Parathyroid adenoma (tissue), 2 donors: ENCODE measurements around the gene TMEM190.

Source experiments
- H2AFZ ChIP-seq: fragments of 300-600 bp; sonication (generic); one replicate; pipeline ENCODE4 v1.7.0; 2017; ENCODE audit warnings: antibody characterized with exemption, mild to moderate bottlenecking
- H3K27ac ChIP-seq: fragments of 300-600 bp; sonication (generic); one replicate; pipeline ENCODE4 v1.7.0; 2017
- H3K27me3 ChIP-seq: fragments of 300-600 bp; sonication (generic); one replicate; pipeline ENCODE4 v1.7.0; 2017; ENCODE audit warnings: low read length; ENCODE audit not compliant: control insufficient read depth, insufficient read depth
- H3K36me3 ChIP-seq: fragments of 300-600 bp; sonication (generic); one replicate; pipeline ENCODE4 v1.7.0; 2017; ENCODE audit warnings: low read length; ENCODE audit not compliant: control insufficient read depth, insufficient read depth
- H3K4me1 ChIP-seq: fragments of 300-600 bp; sonication (generic); one replicate; pipeline ENCODE4 v1.7.0; 2017; ENCODE audit warnings: control low read depth
- H3K4me2 ChIP-seq: fragments of 300-600 bp; sonication (generic); one replicate; pipeline ENCODE4 v1.7.0; 2017; ENCODE audit warnings: low read length
- H3K4me3 ChIP-seq: fragments of 300-600 bp; sonication (generic); one replicate; pipeline ENCODE4 v1.7.0; 2017; ENCODE audit warnings: low read depth, low read length
- H3K79me2 ChIP-seq: fragments of 300-600 bp; sonication (generic); one replicate; pipeline ENCODE4 v1.7.0; 2017; ENCODE audit warnings: control low read depth
- H3K9ac ChIP-seq: fragments of 300-600 bp; sonication (generic); one replicate; pipeline ENCODE4 v1.7.0; 2017; ENCODE audit warnings: mild to moderate bottlenecking
- H3K9me3 ChIP-seq: fragments of 300-600 bp; sonication (generic); one replicate; pipeline ENCODE4 v1.7.0; 2017; ENCODE audit warnings: low read length; ENCODE audit not compliant: control insufficient read depth
- TF ChIP-seq, protein P1 (sequence below): fragments of 300-600 bp; sonication (generic); IDR thresholded peaks from one replicate; pipeline ENCODE4 v1.7.0; 2017; ENCODE audit warnings: antibody characterized with exemption, mild to moderate bottlenecking
- donor health status: primary hyperparathyroidism.

TMEM190 gene

DNA sequence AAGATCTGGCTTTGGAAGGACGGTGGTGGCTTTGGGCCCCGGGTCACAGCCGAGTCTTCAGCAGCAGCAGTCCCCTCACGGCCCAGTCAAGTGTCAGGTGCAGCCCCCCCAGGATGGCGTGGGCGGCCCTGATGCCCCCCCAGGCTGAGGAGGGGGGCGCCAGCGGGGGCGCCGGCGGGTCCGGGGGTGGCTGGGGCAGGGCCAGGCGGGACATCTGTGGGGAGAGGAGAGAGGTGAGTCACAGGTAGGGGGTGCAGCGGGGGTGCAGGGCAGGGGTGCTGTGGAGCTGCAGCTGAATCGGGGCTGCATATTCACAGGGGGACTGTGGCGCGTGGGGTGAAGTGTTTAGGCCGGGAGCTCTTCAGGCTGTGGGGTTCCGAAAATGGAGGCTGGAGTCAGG is 10.7 kb upstream of the TMEM190 start:
- H3K4me3 ChIP-seq = no peak overlapping the region
- no peaks in the 10 kb centered on the region for H3K79me2 ChIP-seq
- TF ChIP-seq, protein P1, sequence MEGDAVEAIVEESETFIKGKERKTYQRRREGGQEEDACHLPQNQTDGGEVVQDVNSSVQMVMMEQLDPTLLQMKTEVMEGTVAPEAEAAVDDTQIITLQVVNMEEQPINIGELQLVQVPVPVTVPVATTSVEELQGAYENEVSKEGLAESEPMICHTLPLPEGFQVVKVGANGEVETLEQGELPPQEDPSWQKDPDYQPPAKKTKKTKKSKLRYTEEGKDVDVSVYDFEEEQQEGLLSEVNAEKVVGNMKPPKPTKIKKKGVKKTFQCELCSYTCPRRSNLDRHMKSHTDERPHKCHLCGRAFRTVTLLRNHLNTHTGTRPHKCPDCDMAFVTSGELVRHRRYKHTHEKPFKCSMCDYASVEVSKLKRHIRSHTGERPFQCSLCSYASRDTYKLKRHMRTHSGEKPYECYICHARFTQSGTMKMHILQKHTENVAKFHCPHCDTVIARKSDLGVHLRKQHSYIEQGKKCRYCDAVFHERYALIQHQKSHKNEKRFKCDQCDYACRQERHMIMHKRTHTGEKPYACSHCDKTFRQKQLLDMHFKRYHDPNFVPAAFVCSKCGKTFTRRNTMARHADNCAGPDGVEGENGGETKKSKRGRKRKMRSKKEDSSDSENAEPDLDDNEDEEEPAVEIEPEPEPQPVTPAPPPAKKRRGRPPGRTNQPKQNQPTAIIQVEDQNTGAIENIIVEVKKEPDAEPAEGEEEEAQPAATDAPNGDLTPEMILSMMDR = no peak
- H3K9me3 ChIP-seq = no peaks in the 10 kb centered on the region
- no peak overlapping the region for H3K27ac ChIP-seq
- no peak overlapping the region for H2AFZ ChIP-seq
- H3K9ac ChIP-seq = no peak overlapping the region
- H3K4me2 ChIP-seq = no peak overlapping the region
- H3K36me3 ChIP-seq = no peaks in the 10 kb centered on the region
- peaks cover 9% of the 10 kb centered on the region for H3K27me3 ChIP-seq
- no peaks in the 10 kb centered on the region for H3K4me1 ChIP-seq

GRCh38 chr19:55366790-55367189 is 9.8 kb upstream of the TMEM190 start:
- Histone ChIP-seq H3K79me2 (no peaks in the 10 kb centered on the region), H3K4me1 (no peaks in the 10 kb centered on the region), H3K4me2 (no peak overlapping the region), H3K4me3 (no peak overlapping the region), H3K27ac (no peak overlapping the region), H3K27me3 (peaks cover 10% of the 10 kb centered on the region), H3K36me3 (no peaks in the 10 kb centered on the region), H2AFZ (no peak overlapping the region), H3K9ac (no peak overlapping the region), H3K9me3 (no peaks in the 10 kb centered on the region)
- TF ChIP-seq, protein P1 = no peak

DNA sequence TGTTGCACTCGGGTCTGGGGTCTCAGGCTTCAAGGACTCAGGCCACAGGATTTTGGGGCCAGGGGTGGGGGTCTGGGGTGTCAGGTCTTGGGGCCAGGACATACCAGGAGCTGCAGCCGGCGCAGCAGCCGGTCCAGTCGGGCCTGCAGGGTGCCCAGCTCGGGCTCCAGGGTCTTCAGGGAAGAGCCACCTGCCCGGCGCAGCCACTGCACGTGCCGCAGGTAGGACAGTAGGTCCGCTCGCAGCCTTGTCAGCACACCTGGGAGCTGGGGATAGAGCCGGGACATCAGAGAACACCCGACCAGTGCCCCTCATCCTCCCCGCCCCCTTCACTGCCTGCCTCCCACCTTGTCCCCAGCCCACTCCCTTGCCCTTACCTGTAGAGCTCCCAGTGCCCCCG is 8.5 kb upstream of the TMEM190 start:
- no peaks in the 10 kb centered on the region for H3K4me1 ChIP-seq
- no peaks in the 10 kb centered on the region for H3K36me3 ChIP-seq
- H3K9ac ChIP-seq = no peak overlapping the region
- TF ChIP-seq, protein P1 = no peak
- H3K79me2 ChIP-seq = no peaks in the 10 kb centered on the region
- no peaks in the 10 kb centered on the region for H3K9me3 ChIP-seq
- H3K4me2 ChIP-seq = no peak overlapping the region
- no peak overlapping the region for H3K4me3 ChIP-seq
- H3K27me3 ChIP-seq = peaks cover 10% of the 10 kb centered on the region
- no peak overlapping the region for H3K27ac ChIP-seq
- no peak overlapping the region for H2AFZ ChIP-seq

GRCh38 chr19:55368701-55369563 is 7.7 kb upstream of the TMEM190 start:
- no peak overlapping the region for H3K4me3 ChIP-seq

More at GRCh38 chr19:55368701-55369563, 7.7 kb upstream of the TMEM190 start:
- H3K4me2 ChIP-seq = no peak overlapping the region
- H3K9me3 ChIP-seq = no peaks in the 10 kb centered on the region
- H3K9ac ChIP-seq = no peak overlapping the region
- H3K27ac ChIP-seq = no peak overlapping the region
- peak overlapping the region; percentile 50 for H2AFZ ChIP-seq
- no peaks in the 10 kb centered on the region for H3K79me2 ChIP-seq
- no peaks in the 10 kb centered on the region for H3K36me3 ChIP-seq
- no peaks in the 10 kb centered on the region for H3K4me1 ChIP-seq
- peaks cover 10% of the 10 kb centered on the region for H3K27me3 ChIP-seq
- TF ChIP-seq, protein P1 = no peak
